HG03139 (cell line): ENCODE data around the gene GEN1.
"Not testable (repeated sequence)": the region's sequence is repeated elsewhere in the genome, so short reads cannot be mapped to it uniquely, and the experiment has no call there.

Source experiments
- ATAC-seq: cut with Tn5 transposase; IDR thresholded peaks from one replicate; pipeline ENCODE4 v1.9.1; 2021; ENCODE audit not compliant: unreplicated experiment

Gene GEN1

DNA sequence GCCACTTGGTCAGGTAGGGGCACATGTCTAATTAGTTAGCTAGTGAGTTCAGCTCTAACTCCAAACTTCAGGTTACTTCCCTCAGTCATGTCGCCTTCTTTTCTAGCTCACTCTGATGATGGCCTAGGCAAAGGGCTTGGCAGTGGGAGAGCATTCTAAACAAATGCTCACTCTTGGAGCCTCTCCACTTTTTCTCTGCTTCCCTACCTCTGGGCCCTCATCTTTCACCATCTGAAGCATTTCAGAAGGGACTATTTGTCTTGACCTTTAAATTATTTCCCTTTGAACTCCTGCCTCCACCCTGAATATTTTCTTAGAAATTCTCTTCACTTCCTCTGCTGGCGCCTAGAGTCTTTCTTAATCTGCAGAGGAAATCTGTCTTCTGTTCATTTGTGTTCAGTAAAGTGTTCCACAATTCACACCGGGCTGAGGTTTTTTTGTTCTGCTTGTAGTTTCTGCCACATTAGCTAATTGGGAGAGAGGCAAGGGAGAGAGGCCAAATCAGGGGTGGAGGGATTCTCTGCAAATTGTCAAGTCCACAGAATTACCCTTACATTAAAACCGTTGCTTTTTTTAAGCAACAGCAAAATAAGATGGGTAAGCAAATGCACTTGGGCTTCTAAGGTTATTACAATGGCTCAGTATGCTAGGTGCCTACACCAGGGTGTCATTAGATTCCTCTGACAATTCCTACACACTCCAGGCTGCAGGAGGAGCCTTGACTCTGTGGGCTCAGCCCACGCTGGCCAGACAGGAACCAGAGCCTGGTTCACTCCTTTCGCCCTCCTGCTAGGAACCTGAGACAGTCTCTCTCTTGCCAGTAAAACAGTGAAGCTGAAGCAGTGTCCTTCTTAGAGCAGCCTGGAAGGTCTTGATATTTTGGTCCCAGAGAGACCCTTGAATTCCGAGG, 67.9 kb downstream of the GEN1 start:
- ATAC-seq, result peak; percentile 46

DNA sequence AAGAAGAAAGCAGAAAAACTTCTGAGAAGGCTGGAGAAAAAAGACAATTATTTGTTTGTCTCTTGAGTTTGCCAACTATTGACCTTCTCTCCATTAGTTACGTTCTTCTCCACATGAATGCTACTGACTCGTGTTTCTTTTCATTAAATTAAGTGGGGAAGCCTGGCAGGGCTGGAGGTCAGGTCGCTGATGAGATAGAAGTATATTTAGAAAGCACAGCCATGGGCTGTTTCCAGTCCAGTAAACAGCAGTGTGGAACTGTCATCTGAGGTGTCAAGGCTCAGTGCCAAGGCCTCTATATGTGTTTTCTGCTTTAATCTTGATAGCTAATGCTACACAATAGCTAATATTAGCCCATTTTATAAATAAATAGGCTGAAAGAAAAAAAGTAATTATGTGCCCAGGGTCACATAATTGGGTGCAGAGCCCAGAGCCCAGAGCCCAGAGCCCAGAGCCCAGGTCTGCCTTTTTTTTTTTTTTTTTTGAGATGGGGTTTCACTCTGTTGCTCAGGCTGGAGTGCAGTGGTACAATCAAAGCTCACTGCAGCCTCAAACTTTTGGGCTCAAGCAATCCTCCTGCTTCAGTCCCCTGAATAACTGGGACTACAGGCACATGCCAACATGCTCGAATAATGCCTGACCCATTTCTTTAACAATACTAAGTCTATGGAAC, 68.6 kb downstream of the GEN1 start:
- ATAC-seq, result no peak

DNA sequence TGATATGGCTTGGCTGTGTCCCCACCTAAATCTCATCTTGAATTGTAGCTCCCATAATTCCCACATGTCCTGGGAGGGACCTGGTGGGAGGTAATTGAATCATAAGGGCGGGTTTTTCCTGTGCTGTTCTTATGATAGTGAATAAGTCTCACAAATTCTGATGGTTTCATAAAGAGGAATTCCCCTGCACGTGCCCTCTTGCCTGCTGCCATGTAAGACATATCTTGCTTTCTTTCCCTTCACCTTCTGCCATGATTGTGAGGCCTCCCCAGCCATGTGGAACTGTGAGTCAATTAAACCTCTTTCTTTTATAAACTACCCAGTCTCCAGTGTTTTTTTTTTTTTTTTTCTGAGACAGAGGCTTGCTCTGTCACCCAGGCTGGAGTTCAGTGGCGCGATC, 69.7 kb downstream of the GEN1 start:
- ATAC-seq, result not testable (repeated sequence)

DNA sequence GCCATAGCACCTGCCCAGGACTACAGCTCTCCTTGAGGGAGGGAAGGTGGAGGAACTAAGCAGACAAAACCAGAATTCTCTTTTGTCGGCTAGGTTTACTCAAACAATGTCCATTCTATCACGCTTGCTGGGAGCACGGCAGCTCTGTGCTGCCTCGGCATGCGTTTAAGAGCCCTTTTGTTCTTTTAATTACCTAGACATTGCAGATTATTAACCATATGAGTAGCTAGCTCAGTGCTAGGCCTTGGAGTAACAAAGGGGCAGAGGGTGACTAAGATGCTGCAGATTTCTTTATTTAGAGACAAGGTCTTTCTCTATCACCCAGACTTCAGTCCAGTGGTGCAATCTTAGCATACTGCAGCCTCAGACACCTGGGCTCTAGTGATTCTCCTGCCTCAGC, 73.4 kb downstream of the GEN1 start:
- no peak for ATAC-seq

DNA sequence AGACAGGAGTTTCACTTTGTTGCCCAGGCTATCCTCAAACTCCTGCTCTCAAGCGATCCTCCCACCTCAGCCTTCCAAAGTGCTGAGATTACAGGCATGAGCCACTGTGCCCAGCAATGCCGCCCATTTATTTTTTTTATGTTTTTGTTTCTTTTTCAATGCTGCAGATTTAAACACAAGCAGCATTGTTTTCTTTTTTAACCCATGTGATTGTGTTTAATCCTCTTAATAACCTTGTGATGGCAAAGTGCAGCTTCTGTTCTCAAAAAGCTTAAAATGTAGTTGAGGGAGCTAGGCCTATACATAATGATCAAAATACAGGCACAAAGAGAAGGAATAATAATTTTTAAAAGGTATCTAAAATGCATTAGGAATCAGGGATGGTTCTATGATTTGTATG, 73.8 kb downstream of the GEN1 start:
- ATAC-seq, result no peak

DNA sequence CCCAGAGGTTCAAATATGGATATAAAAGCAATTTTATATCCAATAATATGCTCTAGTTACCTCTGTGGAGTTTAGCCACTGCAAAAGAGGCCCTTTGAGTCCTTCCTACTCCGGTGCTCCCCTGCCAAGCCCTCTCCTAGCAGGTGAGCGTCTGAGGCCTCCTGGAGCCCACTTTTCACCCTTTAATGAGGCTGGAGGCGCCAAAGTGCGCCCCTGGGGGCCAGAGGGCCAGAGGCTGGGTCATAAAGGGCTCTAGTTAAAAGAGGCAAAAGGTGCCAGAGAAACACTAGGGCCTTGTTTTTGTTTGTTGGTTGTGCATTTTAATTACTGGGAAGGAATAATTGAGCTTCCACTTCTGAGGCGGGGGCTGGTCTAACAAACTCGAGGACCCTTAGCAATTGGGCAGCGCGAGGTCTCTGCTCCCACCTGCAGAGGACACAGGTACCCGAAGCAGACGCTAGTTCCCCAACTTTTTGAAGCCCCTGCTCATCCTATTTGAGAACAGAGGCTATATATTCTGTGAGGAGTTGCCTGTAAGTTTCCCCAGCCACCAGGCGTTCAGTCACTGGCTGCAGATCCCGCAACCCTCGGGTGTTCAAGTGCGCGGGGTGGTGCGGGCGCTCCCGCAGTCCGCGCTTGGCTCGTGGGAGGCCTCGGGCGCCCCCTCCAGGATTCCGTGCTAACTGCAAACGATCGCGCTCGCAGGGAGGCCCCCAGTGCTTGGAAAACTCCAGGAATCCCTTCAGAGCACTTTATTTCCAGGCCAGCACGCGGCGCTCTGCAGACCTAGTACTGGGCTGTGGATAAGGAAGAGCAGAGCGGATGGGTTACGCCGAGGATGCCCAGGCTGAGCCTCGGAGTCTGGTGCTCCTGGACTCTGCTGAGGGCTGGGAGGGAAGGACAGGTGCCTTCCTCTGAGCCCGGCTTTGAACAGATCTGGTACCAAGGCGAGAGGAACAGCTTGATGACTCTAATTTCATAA, 76.4 kb downstream of the GEN1 start:
- peak; percentile 78 for ATAC-seq

DNA sequence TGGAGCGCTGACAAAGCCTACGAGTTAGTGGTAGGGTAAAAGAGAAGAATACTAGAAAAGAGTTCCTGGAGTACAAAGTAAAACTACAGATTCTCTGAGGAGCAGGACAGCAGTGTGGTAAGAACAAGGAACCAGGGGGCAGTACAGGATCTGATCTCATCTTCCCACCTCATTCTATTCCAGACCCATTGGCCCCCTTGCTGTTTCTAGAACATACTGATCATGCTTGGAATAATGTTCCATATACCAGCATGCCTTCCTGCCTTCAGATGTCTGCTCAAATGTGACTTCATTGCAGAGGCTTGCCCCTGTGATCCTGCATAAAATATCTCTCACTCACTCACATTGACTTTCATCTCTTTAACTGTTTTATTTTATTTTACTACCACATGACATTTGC, 81.6 kb downstream of the GEN1 start:
- ATAC-seq, result no peak
